AG09309 (cell line): ENCODE data around the gene SPRY2.

Source experiments
- DNase-seq: peaks from one replicate; pipeline ENCODE4 v3.0.0-alpha.2; 2010; ENCODE audit warnings: low read depth
- H3K4me3 ChIP-seq: 2 replicates; pipeline ENCODE4 v1.5.1; 2011; ENCODE audit warnings: mild to moderate bottlenecking, low read depth, low read length, moderate library complexity; ENCODE audit not compliant: control insufficient read depth
- TF ChIP-seq, protein P1 (sequence below): IDR thresholded peaks from 2 replicates; pipeline ENCODE4 v1.5.1; 2011; ENCODE audit warnings: mild to moderate bottlenecking, low read depth, low read length, inconsistent platforms; ENCODE audit not compliant: insufficient read depth, control insufficient read depth; ENCODE audit errors: missing control alignments

The SPRY2 gene

DNA sequence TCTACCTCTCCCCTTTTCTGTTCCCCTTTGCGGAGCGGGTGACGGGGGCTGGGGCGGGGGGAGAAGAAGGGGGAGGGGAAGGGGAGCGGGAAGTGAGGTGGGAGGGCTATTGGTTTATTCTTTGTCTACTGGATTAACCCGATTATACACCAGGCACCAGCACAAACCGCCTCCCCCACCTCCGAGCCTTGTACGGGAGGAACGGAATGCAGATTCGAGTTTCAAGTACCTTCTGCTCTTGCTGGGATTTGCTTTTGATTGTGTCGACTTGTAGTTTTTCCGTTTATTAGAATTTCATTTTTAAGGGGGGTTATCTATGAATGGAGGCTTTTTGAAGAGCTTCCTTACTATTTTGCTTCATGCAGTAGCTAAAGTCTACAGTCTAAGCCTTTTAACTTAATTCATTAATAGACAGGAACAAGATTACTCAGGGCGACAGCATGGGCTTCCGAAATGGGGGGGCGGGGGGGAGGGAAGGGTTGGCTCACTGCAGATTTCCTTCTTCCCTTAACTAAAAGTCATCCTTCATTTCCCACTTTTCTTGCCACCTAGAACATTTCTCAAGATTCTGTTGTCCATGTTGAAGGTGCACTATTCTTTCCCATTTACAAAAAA is 937 bp upstream of the SPRY2 start:
- DNase-seq = no peak
- TF ChIP-seq, protein P1, sequence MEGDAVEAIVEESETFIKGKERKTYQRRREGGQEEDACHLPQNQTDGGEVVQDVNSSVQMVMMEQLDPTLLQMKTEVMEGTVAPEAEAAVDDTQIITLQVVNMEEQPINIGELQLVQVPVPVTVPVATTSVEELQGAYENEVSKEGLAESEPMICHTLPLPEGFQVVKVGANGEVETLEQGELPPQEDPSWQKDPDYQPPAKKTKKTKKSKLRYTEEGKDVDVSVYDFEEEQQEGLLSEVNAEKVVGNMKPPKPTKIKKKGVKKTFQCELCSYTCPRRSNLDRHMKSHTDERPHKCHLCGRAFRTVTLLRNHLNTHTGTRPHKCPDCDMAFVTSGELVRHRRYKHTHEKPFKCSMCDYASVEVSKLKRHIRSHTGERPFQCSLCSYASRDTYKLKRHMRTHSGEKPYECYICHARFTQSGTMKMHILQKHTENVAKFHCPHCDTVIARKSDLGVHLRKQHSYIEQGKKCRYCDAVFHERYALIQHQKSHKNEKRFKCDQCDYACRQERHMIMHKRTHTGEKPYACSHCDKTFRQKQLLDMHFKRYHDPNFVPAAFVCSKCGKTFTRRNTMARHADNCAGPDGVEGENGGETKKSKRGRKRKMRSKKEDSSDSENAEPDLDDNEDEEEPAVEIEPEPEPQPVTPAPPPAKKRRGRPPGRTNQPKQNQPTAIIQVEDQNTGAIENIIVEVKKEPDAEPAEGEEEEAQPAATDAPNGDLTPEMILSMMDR = no peak
- peak overlapping the region; percentile 89 for H3K4me3 ChIP-seq

DNA sequence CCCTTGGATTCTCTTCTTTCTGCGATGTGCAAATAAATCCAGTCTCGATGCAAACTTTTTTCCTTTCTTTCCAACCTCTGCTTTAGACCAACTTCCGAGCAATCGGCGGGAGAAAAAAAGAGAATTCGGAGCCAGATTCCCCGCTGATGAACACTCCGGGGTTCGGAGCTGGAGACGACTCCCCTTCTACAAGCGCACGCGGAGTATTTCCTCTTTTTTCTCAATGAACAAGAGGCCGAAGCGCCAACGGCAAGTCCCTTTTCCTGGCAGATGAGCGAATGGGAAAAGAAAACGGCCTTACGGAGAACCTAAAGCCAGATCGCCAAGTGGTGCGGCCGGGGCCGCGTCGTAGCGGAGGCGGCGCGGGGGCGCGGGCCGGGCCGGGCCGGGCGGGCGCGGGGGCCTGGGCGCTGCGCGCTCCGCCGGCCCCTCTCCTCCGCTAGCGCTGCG is 250 bp downstream of the SPRY2 start:
- H3K4me3 ChIP-seq = peak overlapping the region; percentile 89

DNA sequence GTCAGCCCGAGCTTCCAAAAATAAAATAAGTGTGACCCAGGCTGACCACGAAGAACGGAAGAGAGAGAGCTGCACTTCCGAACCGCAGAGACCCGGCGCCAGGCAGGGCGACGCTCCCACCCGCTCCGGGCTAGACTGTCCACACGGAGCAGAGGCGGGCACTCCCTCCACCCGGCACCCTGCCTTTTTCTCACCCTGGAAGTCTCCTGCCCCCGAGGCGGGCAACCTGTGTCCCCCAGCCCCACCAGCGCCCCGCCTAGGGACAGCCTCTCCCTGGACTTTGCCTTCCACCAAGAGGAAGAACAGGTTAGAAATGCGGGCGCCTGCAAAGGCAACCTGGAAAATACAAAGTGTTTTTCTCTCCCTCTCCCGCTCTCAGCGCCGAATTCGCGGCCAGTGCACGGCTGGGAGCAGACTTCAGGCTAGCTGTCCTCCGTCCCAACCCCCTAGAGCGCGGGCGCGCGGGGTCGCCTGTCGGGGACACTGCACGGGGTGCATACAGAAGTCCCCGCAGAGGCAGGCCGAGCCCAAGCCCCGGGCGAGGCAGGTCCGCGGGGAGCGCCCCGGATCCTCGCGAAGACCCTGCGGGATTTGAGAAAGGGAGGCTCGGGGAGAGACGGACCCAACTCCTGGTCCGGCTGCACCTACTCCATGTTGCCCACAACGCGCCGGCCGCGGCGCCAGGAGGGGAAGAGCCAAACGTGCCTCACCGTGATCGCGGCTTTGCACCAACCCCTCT is 845 bp downstream of the SPRY2 start:
- no peak for DNase-seq
- TF ChIP-seq, protein P1 = no peak
- peak overlapping the region; percentile 89 for H3K4me3 ChIP-seq

More for the DNA sequence above, 250 bp downstream of the SPRY2 start:
- no peak for DNase-seq
- TF ChIP-seq, protein P1 = no peak

DNA sequence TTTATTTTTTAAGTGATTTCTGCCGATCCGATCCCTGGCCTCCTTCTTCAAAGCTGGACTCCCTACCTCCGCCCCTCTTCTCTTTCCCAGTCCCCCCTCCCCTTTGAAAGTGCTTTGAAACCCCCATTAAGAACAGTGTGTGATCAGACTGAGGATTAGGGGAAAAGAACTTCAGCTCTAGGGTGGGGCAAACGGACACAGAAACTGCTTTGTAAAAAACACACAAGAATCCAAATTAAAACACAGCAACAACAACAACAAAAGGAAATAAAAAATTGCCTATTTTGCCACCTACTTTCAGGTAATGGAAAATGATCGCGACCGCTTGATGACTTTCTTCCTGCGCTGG is 1.4 kb downstream of the SPRY2 start:
- TF ChIP-seq, protein P1 = no peak
- DNase-seq = no peak

DNA sequence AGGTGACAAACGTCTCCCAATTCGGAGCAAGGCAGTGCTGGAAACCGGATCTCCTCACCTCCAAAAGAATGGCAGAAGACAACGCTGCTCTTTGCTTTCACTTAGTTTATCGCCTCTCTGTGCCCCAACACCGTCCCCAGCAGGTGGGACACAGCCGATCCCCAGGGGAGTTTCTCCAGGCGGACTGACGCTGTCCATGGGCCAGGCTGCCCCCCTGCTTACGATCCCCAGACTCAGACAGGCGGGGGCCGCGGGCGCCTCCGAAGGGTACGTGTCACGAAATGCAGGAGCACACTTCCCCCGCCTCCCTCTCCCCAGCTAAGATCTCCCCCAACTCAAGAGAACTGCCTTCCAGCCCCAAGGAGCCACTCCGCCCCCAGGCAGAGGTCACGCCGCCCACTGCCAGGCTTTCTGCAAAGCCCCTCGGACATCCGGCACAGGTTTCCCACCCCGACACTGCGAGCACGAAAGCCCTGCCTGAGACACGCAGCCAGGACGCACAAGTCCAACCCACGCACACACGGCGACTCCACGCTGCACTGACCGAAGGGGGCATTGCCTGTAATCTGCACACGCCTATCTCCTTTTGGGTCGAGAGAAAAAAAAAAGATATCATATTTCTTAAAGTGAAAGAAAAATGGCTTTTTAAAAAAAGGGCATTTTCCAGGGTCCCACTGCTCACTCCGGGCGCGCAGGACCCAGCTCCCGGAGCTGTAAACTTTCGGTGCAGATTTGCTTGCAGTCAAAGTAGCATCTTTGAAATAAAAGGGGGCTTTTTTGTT is 2.0 kb downstream of the SPRY2 start:
- DNase-seq = peak; percentile 67
- TF ChIP-seq, protein P1 = peak; percentile 30
- peak overlapping the region; percentile 89 for H3K4me3 ChIP-seq

More for the DNA sequence above, 1.4 kb downstream of the SPRY2 start:
- peak overlapping the region; percentile 89 for H3K4me3 ChIP-seq

DNA sequence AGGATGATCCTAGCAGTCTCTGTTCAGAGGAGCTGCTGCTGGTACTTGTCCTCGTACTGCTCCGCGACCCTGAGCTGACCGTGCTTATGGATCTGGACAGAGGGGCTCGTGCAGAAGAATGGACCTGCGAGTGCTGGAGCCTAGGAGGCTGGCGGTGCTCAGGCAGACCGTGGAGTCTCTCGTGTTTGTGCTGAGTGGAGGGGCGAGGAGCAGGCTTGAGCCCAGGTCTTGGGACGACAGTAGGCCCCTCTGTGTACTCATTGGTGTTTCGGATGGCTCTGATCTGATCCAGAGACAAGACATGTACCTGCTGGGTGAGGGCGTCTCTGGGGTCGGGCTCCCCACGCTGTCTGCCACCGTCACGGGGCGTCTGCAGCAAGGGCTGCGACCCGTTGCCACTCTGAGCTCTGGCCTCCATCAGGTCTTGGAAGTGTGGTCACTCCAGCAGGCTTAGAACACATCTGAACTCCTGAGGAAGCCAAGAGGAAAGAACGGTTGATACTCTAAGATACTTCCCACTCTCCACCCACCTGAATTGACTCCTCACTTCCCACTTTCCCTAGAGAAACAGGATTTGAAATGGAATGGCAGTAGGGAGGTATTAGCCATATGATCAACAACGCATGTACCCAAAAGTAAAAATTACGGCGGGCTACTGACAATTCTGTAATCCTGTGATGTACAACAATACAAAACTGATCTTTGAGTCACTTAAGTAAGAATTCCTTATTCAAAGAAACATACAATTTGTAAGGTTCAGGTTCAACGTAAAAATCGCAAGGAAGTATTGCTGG is 3.4 kb downstream of the SPRY2 start:
- peak overlapping the region; percentile 89 for H3K4me3 ChIP-seq
- no peak for DNase-seq
- TF ChIP-seq, protein P1 = no peak
